GM19397 (cell line): ENCODE data around the gene ZNF362.

Source experiments
- ATAC-seq: cut with Tn5 transposase; IDR thresholded peaks from one replicate; pipeline ENCODE4 v1.9.1; 2021; ENCODE audit warnings: mild to moderate bottlenecking, moderate library complexity; ENCODE audit not compliant: unreplicated experiment

Gene ZNF362

GRCh38 chr1:33267468-33268205, 11.3 kb downstream of the ZNF362 start:
- no peak for ATAC-seq

- no peak for ATAC-seq
These were observed 12.2 kb downstream of the ZNF362 start for GRCh38 chr1:33268457-33268856.

GRCh38 chr1:33268927-33269610, 12.8 kb downstream of the ZNF362 start:
- no peak for ATAC-seq

GRCh38 chr1:33269621-33270020, 13.3 kb downstream of the ZNF362 start:
- ATAC-seq, result no peak

- no peak for ATAC-seq
These were observed 14.1 kb downstream of the ZNF362 start for GRCh38 chr1:33270379-33270778.

- ATAC-seq, result no peak
These were observed 14.6 kb downstream of the ZNF362 start for GRCh38 chr1:33270808-33271465.

GRCh38 chr1:33271666-33272505, 15.6 kb downstream of the ZNF362 start:
- no peak for ATAC-seq

GRCh38 chr1:33272509-33272908, 16.2 kb downstream of the ZNF362 start:
- no peak for ATAC-seq

- no peak for ATAC-seq
These were observed 16.6 kb downstream of the ZNF362 start for GRCh38 chr1:33272930-33273329.

GRCh38 chr1:33273406-33273805, 17.1 kb downstream of the ZNF362 start:
- no peak for ATAC-seq

- no peak for ATAC-seq
These were observed 17.7 kb downstream of the ZNF362 start for GRCh38 chr1:33273961-33274371.

GRCh38 chr1:33274446-33274845, 18.2 kb downstream of the ZNF362 start:
- ATAC-seq, result no peak

GRCh38 chr1:33275195-33275594, 18.9 kb downstream of the ZNF362 start:
- no peak for ATAC-seq

- ATAC-seq, result no peak
These were observed 19.6 kb downstream of the ZNF362 start for GRCh38 chr1:33275706-33276572.

GRCh38 chr1:33276573-33277298, 20.4 kb downstream of the ZNF362 start:
- no peak for ATAC-seq

- ATAC-seq, result no peak
These were observed 21.3 kb downstream of the ZNF362 start for GRCh38 chr1:33277488-33278084.

- no peak for ATAC-seq
These were observed 23.9 kb downstream of the ZNF362 start for GRCh38 chr1:33280091-33280661.

- no peak for ATAC-seq
These were observed 25.4 kb downstream of the ZNF362 start for GRCh38 chr1:33281554-33282303.
